M059J (cell line): ENCODE data around the gene BEST4. TPM values are rescaled to one million over a fixed set of nuclear protein-coding genes. Genes with fewer than 3 reads are reported as not detected.
A peak's percentile ranks its signal among the peaks of the same experiment; 100 is the strongest.
"Not testable (repeated sequence)": the region's sequence is repeated elsewhere in the genome, so short reads cannot be mapped to it uniquely, and the experiment has no call there.

Source experiments
- DNase-seq: peaks from one replicate; pipeline ENCODE4 v3.0.0-alpha.2; 2012; ENCODE audit warnings: low read depth
- total RNA-seq: library from RNA; depleted of rRNA; stranded (reverse); fragments of >200 nt; shearing (Covaris generic); gene quantifications from 2 replicates; pipeline ENCODE4 v1.2.3, GENCODE V29; 2014; rRNA removed

The BEST4 gene
- total RNA-seq, 1 experiment from 2014 or later, result 0.05 TPM

GRCh38 chr1:44777969-44778635 is 9.9 kb downstream of the BEST4 start:
- DNase-seq, result no peak

- DNase-seq, result no peak
Observed at GRCh38 chr1:44777547-44777946, 10.4 kb downstream of the BEST4 start.

GRCh38 chr1:44776730-44777068 is 11.3 kb downstream of the BEST4 start:
- DNase-seq, result no peak

DNA sequence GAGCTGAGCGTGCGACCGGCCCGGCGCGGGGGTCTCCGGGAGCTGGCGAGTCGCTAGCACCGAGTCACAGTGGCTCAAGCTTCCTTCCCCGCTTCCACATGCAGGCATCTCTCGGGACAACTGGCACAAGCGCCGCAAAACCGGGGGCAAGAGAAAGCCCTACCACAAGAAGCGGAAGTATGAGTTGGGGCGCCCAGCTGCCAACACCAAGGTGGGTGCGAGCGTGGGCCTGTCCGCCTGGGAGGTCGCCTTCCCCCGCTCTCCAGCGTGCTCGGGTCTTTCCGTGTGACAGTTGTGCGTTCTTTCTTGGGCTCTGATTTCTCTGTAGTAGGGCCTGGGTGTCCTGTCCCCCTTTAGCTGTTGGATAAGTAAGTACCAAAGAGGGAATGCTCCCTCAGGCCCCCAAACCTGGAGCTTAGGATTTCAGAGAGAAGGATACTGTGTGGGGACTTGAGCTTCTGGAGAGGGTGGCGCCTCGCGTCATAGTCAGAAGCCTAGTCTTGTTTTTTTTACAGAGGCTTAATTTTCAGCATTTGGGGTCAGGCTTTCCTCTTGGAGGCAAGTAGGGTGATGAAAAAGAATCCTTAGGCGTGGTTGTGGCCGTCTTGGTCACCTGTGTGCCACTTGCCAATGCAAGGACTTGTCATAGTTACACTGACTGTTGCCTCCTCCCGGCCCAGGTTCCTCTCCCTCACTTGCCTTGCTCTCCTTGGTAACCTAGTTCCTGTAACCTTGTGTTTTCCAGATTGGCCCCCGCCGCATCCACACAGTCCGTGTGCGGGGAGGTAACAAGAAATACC is 11.8 kb downstream of the BEST4 start:
- peak; percentile 26 for DNase-seq

- DNase-seq, result peak; percentile 93
Observed at GRCh38 chr1:44775078-44775929, 12.7 kb downstream of the BEST4 start, which contains the start of gene RPS8. Gene RPS8, plus strand, starts transcription at chr1:44775540. Its CDS starts 57 bp downstream, at chr1:44775597.

DNA sequence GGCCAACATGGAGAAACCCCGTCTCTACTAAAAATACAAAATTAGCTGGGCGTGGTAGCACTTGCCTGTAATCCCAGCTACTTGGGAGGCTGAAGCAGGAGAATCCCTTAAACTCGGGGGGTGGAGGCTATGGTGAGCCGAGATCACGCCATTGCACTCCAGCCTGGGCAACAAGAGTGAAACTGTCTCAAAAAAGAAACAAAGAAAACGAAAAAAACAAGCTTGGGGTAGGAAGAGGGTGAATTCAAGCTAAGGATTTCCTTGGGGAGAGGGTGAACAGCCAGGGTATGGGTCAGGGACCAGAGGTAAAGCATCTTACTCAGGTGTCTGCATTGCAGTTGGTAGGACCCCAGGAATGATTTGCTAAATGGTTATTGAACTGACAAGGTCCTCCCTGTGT is 21.5 kb downstream of the BEST4 start:
- not testable (repeated sequence) for DNase-seq

DNA sequence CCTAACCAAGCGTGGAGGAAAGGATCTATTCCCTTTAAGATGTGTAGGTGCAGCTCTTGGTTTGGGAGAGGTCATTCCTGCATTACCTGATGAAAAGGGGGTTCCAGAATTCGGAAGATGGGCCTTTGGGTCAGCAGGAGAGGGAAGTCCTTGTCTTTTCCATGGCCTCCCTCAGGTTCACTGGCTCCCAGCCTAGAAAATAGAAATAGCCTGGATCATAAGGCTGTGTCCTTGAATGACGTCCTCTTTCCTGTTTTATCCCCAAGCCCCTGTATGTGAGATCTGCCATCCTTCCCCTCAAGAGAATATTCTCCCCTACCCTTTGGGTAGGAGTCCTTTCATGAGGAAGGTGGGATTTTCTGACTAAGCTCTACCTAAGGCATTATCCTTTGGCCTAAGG is 27.1 kb downstream of the BEST4 start:
- DNase-seq, result no peak

- no peak for DNase-seq
Observed at GRCh38 chr1:44759077-44759476, 28.9 kb downstream of the BEST4 start.

- DNase-seq, result no peak
Observed at GRCh38 chr1:44757420-44757819, 30.6 kb downstream of the BEST4 start.

DNA sequence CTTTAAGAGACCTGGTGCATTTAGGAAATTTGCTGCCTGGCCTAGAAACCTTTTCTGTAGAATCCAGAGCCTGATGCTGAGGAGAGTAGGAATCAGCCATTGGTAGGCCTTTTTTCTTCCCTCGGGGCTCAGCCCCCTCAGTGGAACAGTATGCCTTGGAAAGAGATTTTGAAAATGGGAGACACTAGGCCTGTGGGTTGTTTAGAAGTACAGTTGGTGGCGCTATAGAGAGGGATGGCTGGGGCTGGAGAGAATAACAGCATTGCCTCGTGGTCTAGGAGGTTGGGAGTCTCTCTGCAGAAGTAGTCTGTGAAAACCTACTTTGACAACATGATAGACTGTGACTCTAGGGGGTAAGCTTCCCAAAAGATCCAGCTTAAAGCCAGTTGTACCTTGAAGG is 40.1 kb downstream of the BEST4 start:
- no peak for DNase-seq

DNA sequence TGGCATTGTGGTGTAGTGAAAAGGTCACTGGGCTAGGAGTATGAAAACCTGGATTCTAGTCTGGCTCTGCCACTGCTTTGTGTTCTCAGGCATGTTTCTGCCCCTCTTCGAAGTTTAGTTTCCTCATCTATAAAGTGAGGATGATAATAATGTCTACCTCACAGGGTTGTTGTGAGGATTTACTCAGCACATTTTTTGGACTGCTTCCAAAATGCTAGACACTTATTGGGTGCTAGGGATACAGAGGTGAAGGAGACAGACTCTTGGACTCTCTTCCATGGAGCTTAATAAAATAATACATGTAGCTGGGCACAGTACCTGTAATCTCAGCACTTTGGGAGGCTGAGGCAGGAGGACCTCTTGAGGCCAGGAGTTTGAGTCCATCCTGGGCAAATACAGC is 44.8 kb downstream of the BEST4 start:
- DNase-seq, result no peak

DNA sequence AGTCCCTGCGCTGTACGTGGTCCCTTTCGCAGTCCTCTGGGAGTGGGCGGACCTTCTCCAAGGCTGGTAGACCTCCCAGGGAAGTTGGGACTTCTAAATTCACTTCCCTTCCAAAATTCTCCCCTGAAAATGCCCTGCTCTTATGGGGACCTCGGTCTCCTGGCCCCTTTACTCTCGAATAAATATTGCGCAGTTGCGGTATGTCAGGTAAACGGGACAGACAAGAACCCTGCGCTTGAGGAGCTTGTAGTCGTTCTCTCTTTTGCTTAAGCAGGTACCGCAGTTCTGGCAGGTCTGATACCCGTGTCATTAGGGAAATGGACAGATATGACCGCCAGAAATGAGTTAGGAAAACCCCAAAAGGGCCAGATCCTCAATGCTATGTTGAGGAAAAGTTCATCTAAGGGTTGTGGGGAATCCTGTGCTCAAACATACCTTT is 47.8 kb downstream of the BEST4 start:
- peak; percentile 21 for DNase-seq

- DNase-seq, result peak; percentile 97
Observed at GRCh38 chr1:44739307-44740178, 48.4 kb downstream of the BEST4 start, which contains the start of gene KIF2C. Gene KIF2C, plus strand, starts transcription at chr1:44739837. Its CDS starts 96 bp downstream, at chr1:44739933.

- DNase-seq, result not testable (repeated sequence)
Observed at GRCh38 chr1:44738953-44739306, 49.0 kb downstream of the BEST4 start.

GRCh38 chr1:44735992-44736391 is 52.0 kb downstream of the BEST4 start:
- no peak for DNase-seq

DNA sequence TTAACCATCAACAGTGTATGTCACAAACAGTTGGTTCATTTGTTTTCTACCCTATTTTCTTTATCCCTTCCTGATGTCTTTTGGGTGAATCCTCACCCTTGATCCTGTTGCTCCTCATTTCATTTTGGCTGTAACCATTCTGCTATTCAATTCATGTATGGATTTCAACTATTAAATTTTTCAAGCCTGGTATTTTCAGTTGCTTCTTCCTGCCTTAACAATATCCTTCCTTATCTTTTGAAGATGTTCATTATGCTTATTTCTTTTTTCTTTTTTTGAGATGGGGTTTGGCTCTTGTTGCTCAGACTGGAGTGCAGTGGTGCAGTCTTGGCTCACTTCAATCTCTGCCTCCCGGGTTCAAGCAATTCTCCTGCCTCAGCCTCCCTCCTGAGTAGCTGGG is 54.2 kb downstream of the BEST4 start:
- DNase-seq, result no peak

Other genes with a start within 250 kb of the BEST4 start
- gene TMEM53, start 113.7 kb downstream of the BEST4 start, total RNA-seq, result 12.7 and 17.0 TPM in 2 replicates
- 0.37 and 2.8 TPM in 2 replicates for gene ARMH1, start 113.5 kb downstream of the BEST4 start, total RNA-seq
- not detected in 2 replicates for gene RNU5D-1, start 57.0 kb downstream of the BEST4 start, total RNA-seq
- 86.9 and 127 TPM in 2 replicates for gene KIF2C, start 48.3 kb downstream of the BEST4 start, total RNA-seq
- gene RPS8, start 12.6 kb downstream of the BEST4 start, total RNA-seq, result 1,381 and 1,646 TPM in 2 replicates
- gene PLK3, start 12.2 kb upstream of the BEST4 start, total RNA-seq, result 8.0 and 9.5 TPM in 2 replicates
- 1.4 TPM in 1 of 2 replicates, not detected in the other for gene DYNLT4, start 19.2 kb upstream of the BEST4 start, total RNA-seq
- 1.2 and 4.3 TPM in 2 replicates for gene BTBD19, start 20.4 kb upstream of the BEST4 start, total RNA-seq
- 0.17 TPM in 1 of 2 replicates, not detected in the other for gene PTCH2, start 55.1 kb upstream of the BEST4 start, total RNA-seq
- 41.3 and 48.0 TPM in 2 replicates for gene EIF2B3, start 198.4 kb upstream of the BEST4 start, total RNA-seq
- 23.8 and 33.7 TPM in 2 replicates for gene HECTD3, start 223.2 kb upstream of the BEST4 start, total RNA-seq
- gene UROD, start 224.1 kb upstream of the BEST4 start, total RNA-seq, result 125 and 127 TPM in 2 replicates